ENCODE data around the gene RANBP10. TPM values are rescaled to one million over a fixed set of nuclear protein-coding genes. Genes with fewer than 3 reads are reported as not detected.
A peak's percentile ranks its signal among the peaks of the same experiment; 100 is the strongest.

RANBP10 gene
- total and polyA plus RNA-seq, 9 of the 15 experiments (the other 6 are each of a cell fraction or from before 2014, with no cell fraction given): 0.61 to 19.3 (median 5.9) TPM

DNA sequence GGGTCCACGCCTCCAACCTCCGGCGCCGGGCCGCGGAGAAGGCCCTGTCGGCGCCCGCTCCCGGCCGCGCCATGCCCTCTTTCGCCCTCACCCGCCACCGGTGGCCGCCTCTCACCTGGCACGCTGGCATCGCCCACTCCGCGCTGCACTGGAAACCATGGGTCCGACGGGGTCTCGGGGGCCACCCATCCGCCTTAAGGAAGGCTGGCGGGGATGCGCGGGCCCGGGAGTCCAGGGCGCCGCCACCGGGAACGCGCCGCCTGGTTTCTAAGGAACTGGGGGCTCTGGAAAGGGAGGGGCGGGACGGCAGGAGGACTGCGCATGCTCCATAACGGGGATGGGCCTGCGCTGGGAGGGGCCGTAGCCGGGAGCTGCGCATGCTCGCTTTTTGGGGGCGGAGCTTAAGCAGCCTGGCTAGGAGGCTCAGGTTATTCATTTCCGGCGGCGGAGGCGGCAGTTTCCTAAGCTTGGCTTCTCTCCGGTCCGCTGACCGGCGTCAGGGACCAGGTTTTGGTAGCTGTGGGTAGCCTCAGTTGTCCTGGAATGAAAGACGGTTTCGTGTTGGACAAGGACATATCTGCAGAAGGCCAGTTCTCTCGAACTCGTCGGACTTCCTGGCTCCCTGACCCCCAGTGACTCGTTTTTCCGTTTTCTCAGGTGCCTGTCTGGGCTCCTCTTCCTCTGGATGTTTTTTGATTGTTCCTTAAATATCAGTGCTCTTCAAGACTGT is 87.1 kb downstream of the RANBP10 start, which contains the start of gene GFOD2 (continued):
- TF ChIP-seq PHF8 (IDR thresholded peaks at IDR 0.05; ENCODE audit: borderline replicate concordance, low read length) (peak; percentile 96), FOXJ2 (tag; IDR thresholded peaks at IDR 0.05) (no peak), EP400 (IDR thresholded peaks at IDR 0.05) (peak; percentile 60), ZNF354B (CRISPR knock-in tag; IDR thresholded peaks at IDR 0.05) (no peak), MEF2D (tag; conservative IDR thresholded peaks at IDR 0.05; ENCODE audit: low read depth) (no peak), RFX1 (IDR thresholded peaks at IDR 0.05) (peak; percentile 68), NRF1 (conservative IDR thresholded peaks at IDR 0.05 in 1 of 2, IDR thresholded peaks at IDR 0.05 in 1 of 2) (peak; percentile 98), CBFA2T3 (IDR thresholded peaks at IDR 0.05) (no peak), ZNF143 (CRISPR knock-in tag; IDR thresholded peaks at IDR 0.05) (no peak), MLLT1 (IDR thresholded peaks at IDR 0.05) (peak in 1 of 2 experiments; percentile 92; a peak in 2 of 4 replicates), NR2C1 (IDR thresholded peaks at IDR 0.05) (no peak), NR2C1 (tag; IDR thresholded peaks at IDR 0.05) (no peak)
- TF ChIP-seq, protein P1, sequence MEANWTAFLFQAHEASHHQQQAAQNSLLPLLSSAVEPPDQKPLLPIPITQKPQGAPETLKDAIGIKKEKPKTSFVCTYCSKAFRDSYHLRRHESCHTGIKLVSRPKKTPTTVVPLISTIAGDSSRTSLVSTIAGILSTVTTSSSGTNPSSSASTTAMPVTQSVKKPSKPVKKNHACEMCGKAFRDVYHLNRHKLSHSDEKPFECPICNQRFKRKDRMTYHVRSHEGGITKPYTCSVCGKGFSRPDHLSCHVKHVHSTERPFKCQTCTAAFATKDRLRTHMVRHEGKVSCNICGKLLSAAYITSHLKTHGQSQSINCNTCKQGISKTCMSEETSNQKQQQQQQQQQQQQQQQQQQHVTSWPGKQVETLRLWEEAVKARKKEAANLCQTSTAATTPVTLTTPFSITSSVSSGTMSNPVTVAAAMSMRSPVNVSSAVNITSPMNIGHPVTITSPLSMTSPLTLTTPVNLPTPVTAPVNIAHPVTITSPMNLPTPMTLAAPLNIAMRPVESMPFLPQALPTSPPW (CRISPR knock-in tag; IDR thresholded peaks at IDR 0.05): peak; percentile 93
- TF ChIP-seq, protein P2, sequence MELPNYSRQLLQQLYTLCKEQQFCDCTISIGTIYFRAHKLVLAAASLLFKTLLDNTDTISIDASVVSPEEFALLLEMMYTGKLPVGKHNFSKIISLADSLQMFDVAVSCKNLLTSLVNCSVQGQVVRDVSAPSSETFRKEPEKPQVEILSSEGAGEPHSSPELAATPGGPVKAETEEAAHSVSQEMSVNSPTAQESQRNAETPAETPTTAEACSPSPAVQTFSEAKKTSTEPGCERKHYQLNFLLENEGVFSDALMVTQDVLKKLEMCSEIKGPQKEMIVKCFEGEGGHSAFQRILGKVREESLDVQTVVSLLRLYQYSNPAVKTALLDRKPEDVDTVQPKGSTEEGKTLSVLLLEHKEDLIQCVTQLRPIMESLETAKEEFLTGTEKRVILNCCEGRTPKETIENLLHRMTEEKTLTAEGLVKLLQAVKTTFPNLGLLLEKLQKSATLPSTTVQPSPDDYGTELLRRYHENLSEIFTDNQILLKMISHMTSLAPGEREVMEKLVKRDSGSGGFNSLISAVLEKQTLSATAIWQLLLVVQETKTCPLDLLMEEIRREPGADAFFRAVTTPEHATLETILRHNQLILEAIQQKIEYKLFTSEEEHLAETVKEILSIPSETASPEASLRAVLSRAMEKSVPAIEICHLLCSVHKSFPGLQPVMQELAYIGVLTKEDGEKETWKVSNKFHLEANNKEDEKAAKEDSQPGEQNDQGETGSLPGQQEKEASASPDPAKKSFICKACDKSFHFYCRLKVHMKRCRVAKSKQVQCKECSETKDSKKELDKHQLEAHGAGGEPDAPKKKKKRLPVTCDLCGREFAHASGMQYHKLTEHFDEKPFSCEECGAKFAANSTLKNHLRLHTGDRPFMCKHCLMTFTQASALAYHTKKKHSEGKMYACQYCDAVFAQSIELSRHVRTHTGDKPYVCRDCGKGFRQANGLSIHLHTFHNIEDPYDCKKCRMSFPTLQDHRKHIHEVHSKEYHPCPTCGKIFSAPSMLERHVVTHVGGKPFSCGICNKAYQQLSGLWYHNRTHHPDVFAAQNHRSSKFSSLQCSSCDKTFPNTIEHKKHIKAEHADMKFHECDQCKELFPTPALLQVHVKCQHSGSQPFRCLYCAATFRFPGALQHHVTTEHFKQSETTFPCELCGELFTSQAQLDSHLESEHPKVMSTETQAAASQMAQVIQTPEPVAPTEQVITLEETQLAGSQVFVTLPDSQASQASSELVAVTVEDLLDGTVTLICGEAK (IDR thresholded peaks at IDR 0.05): peak; percentile 58
- TF ChIP-seq, protein P2 (CRISPR knock-in tag; IDR thresholded peaks at IDR 0.05): no peak
- TF ChIP-seq, protein P3, sequence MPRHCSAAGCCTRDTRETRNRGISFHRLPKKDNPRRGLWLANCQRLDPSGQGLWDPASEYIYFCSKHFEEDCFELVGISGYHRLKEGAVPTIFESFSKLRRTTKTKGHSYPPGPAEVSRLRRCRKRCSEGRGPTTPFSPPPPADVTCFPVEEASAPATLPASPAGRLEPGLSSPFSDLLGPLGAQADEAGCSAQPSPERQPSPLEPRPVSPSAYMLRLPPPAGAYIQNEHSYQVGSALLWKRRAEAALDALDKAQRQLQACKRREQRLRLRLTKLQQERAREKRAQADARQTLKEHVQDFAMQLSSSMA (CRISPR knock-in tag; IDR thresholded peaks at IDR 0.05): no peak
